Measurements from ENCODE around the gene UBAC1. TPM values are rescaled to one million over a fixed set of nuclear protein-coding genes. Genes with fewer than 3 reads are reported as not detected.

UBAC1 gene
- total RNA-seq, 1 experiment from 2014 or later: 58.2 TPM

DNA sequence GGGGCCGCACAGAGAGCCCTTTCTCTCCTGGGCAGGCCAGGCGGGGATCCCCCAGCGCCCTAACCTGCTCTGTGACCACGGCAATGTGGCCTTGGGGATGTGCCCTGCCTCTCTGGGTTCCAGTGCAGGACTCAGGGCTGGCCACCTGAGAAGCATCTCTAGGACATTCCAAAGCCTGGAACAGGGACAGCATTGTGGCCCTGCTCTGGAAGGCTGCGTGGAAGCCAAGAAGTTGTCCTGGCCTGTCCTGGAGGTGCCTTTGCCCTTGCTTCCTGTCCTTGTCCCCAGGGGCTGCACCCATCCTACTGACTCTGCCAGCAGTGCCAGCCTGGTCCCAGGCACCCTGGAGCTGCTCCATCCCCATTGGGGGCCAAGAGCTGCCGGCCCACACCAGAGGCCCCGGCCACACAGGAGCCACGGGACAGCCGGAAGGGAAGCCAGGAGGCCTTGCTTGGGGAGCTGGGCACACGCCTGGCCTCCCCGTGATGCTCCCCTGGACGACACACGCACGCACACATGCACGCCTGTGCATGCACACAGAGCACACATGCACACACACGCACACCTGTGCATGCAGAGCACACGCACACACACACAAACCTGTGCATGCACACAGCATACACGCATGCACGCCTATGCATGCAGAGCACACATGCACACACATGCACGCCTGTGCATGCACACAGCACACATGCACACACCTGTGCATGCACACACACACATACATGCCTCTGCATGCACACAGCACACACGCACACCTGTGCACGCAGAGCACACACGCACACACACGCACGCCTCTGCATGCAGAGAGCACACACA is 33.8 kb downstream of the UBAC1 start:
- DNase-seq (ENCODE audit: low spot score): no peak
- H3K27me3 ChIP-seq (replicated peaks; ENCODE audit: insufficient read depth, low read depth, low read length, poor library complexity): no peaks in the 10 kb centered on the region
- POLR2A ChIA-PET (ENCODE audit: low non-redundant PET): no interaction called here
- no peak overlapping the region for H3K27ac ChIP-seq (ENCODE audit: low read depth, low read length, poor library complexity, severe bottlenecking)
- H3K4me1 ChIP-seq (ENCODE audit: insufficient read depth, low read length, poor library complexity, severe bottlenecking): no peaks in the 10 kb centered on the region
- BruUV-seq (replicated peaks): no TSS peak
- CTCF ChIA-PET: no interaction called here
- H3K4me3 ChIP-seq (ENCODE audit: low read depth, low read length, poor library complexity, severe bottlenecking): no peak overlapping the region
- intact Hi-C loops (cut with micrococcal nuclease; ENCODE audit: unreplicated experiment): no loop called here
- H3K36me3 ChIP-seq (ENCODE audit: insufficient read depth, low read length, poor library complexity, severe bottlenecking): peaks cover 6% of the 10 kb centered on the region
- no peaks in the 10 kb centered on the region for H3K9me3 ChIP-seq (ENCODE audit: low read depth, low read length, poor library complexity, severe bottlenecking)
- no peak for TF ChIP-seq EZH2 (IDR thresholded peaks at IDR 0.05; ENCODE audit: borderline replicate concordance, low read depth, low read length, poor library complexity, severe bottlenecking)
- TF ChIP-seq, protein P1, sequence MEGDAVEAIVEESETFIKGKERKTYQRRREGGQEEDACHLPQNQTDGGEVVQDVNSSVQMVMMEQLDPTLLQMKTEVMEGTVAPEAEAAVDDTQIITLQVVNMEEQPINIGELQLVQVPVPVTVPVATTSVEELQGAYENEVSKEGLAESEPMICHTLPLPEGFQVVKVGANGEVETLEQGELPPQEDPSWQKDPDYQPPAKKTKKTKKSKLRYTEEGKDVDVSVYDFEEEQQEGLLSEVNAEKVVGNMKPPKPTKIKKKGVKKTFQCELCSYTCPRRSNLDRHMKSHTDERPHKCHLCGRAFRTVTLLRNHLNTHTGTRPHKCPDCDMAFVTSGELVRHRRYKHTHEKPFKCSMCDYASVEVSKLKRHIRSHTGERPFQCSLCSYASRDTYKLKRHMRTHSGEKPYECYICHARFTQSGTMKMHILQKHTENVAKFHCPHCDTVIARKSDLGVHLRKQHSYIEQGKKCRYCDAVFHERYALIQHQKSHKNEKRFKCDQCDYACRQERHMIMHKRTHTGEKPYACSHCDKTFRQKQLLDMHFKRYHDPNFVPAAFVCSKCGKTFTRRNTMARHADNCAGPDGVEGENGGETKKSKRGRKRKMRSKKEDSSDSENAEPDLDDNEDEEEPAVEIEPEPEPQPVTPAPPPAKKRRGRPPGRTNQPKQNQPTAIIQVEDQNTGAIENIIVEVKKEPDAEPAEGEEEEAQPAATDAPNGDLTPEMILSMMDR (conservative IDR thresholded peaks at IDR 0.05; ENCODE audit: low read depth, low read length): no peak

DNA sequence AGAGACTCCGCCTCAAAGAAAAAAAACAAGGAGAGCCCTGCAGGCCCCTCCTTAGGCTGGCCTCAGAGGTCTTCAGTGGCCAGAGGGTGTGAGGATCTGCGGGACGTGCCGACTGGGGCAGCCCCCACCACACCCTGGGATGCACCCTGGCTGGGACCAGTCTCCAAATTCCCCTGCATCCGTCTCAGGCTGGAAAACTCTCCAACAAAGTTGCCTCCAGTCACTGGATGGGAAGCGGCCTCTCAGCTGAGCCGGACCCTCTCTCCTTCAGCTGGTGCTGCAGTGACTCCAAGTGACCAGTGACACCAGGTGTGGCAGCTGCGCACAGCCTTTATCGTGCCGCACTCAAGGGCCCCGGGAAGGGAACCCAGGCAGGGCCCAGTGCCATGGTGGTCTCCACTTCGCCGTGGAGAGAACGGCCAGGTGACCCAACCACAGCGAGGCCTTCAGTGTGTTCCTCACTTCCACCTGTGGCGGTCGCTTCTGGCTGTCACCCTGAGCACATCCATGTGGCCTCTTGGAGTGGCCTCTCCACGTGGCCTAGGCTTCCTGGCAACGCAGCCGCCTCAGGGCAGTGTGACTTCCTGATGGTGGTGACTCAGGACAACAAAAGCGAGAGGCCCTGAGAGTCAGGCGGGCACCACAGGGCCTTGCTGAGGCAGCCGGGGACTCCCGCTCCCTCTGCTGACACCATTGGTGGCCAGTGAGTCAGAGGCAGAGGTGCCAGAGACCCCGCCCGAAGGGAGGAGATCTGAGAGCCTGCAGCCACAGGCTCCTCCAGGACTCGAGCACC is 34.6 kb downstream of the UBAC1 start:
- ChIA-PET CTCF (no interaction called here), POLR2A (ENCODE audit: low non-redundant PET) (no interaction called here)
- H3K4me1 ChIP-seq (ENCODE audit: insufficient read depth, low read length, poor library complexity, severe bottlenecking): no peaks in the 10 kb centered on the region
- H3K27me3 ChIP-seq (replicated peaks; ENCODE audit: insufficient read depth, low read depth, low read length, poor library complexity): no peaks in the 10 kb centered on the region
- H3K9me3 ChIP-seq (ENCODE audit: low read depth, low read length, poor library complexity, severe bottlenecking): no peaks in the 10 kb centered on the region
- no TSS peak for BruUV-seq (replicated peaks)
- H3K27ac ChIP-seq (ENCODE audit: low read depth, low read length, poor library complexity, severe bottlenecking): no peak overlapping the region
- intact Hi-C loops (cut with micrococcal nuclease; ENCODE audit: unreplicated experiment): no loop called here
- no peak overlapping the region for H3K4me3 ChIP-seq (ENCODE audit: low read depth, low read length, poor library complexity, severe bottlenecking)
- TF ChIP-seq, protein P1 (conservative IDR thresholded peaks at IDR 0.05; ENCODE audit: low read depth, low read length): no peak
- TF ChIP-seq EZH2 (IDR thresholded peaks at IDR 0.05; ENCODE audit: borderline replicate concordance, low read depth, low read length, poor library complexity, severe bottlenecking): no peak
- DNase-seq (ENCODE audit: low spot score): no peak
- peaks cover 6% of the 10 kb centered on the region for H3K36me3 ChIP-seq (ENCODE audit: insufficient read depth, low read length, poor library complexity, severe bottlenecking)

DNA sequence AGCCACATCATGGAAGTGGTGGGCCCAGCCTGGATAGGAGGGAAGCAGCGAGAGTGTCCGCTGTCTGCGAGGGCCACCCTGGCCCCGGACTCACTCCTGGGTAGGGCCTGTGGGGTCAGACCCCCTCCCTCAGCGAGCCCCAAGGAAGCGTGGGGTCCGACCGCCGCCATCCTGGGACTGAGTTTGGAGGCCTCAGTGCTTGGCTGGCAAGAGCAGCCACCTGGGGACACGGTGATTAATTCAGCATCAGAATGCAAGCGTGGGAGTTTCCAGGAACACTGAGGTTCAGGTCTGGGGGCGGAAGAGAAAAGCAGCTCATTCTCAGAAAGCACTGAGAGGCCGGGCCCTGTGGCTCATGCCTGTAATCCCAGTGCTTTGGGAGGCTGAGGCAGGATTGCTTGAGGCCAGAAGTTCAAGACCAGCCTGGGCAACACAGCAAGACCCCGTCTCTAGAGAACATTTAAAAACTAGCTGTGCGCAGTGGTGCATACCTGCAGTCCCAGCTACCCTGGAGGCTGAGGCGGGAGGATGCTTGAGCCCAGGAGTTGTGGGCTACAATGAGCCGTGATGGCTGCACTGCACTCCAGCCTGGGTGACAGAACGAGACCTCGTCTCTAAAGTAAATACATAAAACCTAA is 35.6 kb downstream of the UBAC1 start:
- Histone ChIP-seq H3K4me3 (ENCODE audit: low read depth, low read length, poor library complexity, severe bottlenecking) (no peak overlapping the region), H3K4me1 (ENCODE audit: insufficient read depth, low read length, poor library complexity, severe bottlenecking) (no peaks in the 10 kb centered on the region), H3K27me3 (replicated peaks; ENCODE audit: insufficient read depth, low read depth, low read length, poor library complexity) (no peaks in the 10 kb centered on the region), H3K9me3 (ENCODE audit: low read depth, low read length, poor library complexity, severe bottlenecking) (no peaks in the 10 kb centered on the region), H3K36me3 (ENCODE audit: insufficient read depth, low read length, poor library complexity, severe bottlenecking) (no peaks in the 10 kb centered on the region), H3K27ac (ENCODE audit: low read depth, low read length, poor library complexity, severe bottlenecking) (no peak overlapping the region)
- ChIA-PET POLR2A (ENCODE audit: low non-redundant PET) (no interaction called here), CTCF (interaction anchor here (0.7 kb wide), 1 partner anchor 252 kb away, joined by 15 read pairs; no protein-coding TSS in a partner anchor)
- no TSS peak for BruUV-seq (replicated peaks)
- no peak for DNase-seq (ENCODE audit: low spot score)
- no peak for TF ChIP-seq EZH2 (IDR thresholded peaks at IDR 0.05; ENCODE audit: borderline replicate concordance, low read depth, low read length, poor library complexity, severe bottlenecking)
- TF ChIP-seq, protein P1 (conservative IDR thresholded peaks at IDR 0.05; ENCODE audit: low read depth, low read length): no peak
- intact Hi-C loops (cut with micrococcal nuclease; ENCODE audit: unreplicated experiment): no loop called here
